GM12878 (cell line): ENCODE results near the gene CYP2U1. TPM values are rescaled to one million over a fixed set of nuclear protein-coding genes. Genes with fewer than 3 reads are reported as not detected.

Experiments used
- ATAC-seq: fragments of 200-7000 bp; cut with Tn5 transposase; 3 replicates; pipeline ENCODE4 v1.9.1; 2020; ENCODE audit warnings: mild to moderate bottlenecking, moderate library complexity
- BruUV-seq: library from RNA; stranded (reverse); fragments of 400-500 nt; replicated peaks from 2 replicates; lab custom pipeline; 2021; lab: Mats Ljungman, UMichigan
- CTCF ChIA-PET: fragments of 300-600 bp; sonication (Branson Sonifier 250); formaldehyde crosslinking; extraction: SDS; loops from one replicate; lab custom pipeline; 2021; ENCODE audit warnings: inconsistent platforms; lab: Yijun Ruan, JAX
- POLR2A ChIA-PET: fragments of 350-600 bp; formaldehyde crosslinking; extraction: SDS; loops from one replicate; lab custom pipeline; 2021; ENCODE audit warnings: inconsistent platforms; lab: Charles Lee
- RAD21 ChIA-PET: fragments of 300-600 bp; sonication (Branson Sonifier 250); formaldehyde crosslinking; loops from one replicate; lab custom pipeline; 2023; ENCODE audit warnings: antibody characterized with exemption; ENCODE audit not compliant: unreplicated experiment; lab: Charles Lee
- SMC1A ChIA-PET: fragments of 300-600 bp; sonication (Branson Sonifier 250); formaldehyde crosslinking; loops from one replicate; lab custom pipeline; 2023; ENCODE audit not compliant: unreplicated experiment, uncharacterized antibody; lab: Charles Lee
- DNase-seq: peaks from one replicate; pipeline ENCODE4 v3.0.0-alpha.2; 2011; ENCODE audit warnings: low read depth, low spot score
- FAIRE-seq: peaks from 3 replicates; lab custom pipeline; 2011; peaks lifted over from hg19 to GRCh38; lab: Jason Lieb, UNC
- H2AFZ ChIP-seq: 2 replicates; pipeline ENCODE4 v1.6.0; 2011; ENCODE audit warnings: low read depth, low read length, control low read depth; ENCODE audit not compliant: control insufficient read depth
- H3K27ac ChIP-seq: 2 replicates; pipeline ENCODE4 v1.5.1; 2011; ENCODE audit warnings: control low read depth; ENCODE audit not compliant: control insufficient read depth, insufficient read depth
- H3K27me3 ChIP-seq, 2 experiments: replicated peaks in 1 of 2; 2 replicates each; pipeline versions ENCODE4 v1.6.0 to v1.6.1; 2011; ENCODE audit warnings: low read length in 1 of 2; ENCODE audit not compliant: control insufficient read depth in 2 of 2, insufficient read depth in 2 of 2
- H3K36me3 ChIP-seq, 2 experiments: 2 replicates each; pipeline ENCODE4 v1.5.1; 2011; ENCODE audit warnings: low read length in 1 of 2; ENCODE audit not compliant: control insufficient read depth in 2 of 2, insufficient read depth in 2 of 2
- H3K4me1 ChIP-seq: 2 replicates; pipeline ENCODE4 v1.6.1; 2011; ENCODE audit warnings: mild to moderate bottlenecking, low read length, moderate library complexity, mixed read lengths; ENCODE audit not compliant: control insufficient read depth, insufficient read depth
- H3K4me2 ChIP-seq: 2 replicates; pipeline ENCODE4 v1.6.0; 2011; ENCODE audit warnings: control low read depth; ENCODE audit not compliant: control insufficient read depth, insufficient read depth
- H3K4me3 ChIP-seq: fragments of 200-600 bp; sonication (generic); 2 replicates; pipeline ENCODE4 v1.5.1; 2016
- H3K79me2 ChIP-seq: 2 replicates; pipeline ENCODE4 v1.6.0; 2011; ENCODE audit warnings: low read length; ENCODE audit not compliant: control insufficient read depth, insufficient read depth
- H3K9ac ChIP-seq: 2 replicates; pipeline ENCODE4 v1.8.0; 2011; ENCODE audit warnings: low read length, control low read depth, mixed read lengths; ENCODE audit not compliant: control insufficient read depth, insufficient read depth
- H3K9me3 ChIP-seq: replicated peaks from 3 replicates; pipeline ENCODE4 v1.5.1; 2011; ENCODE audit warnings: mild to moderate bottlenecking, low read length; ENCODE audit not compliant: control insufficient read depth, insufficient read depth
- H4K20me1 ChIP-seq: 2 replicates; pipeline ENCODE4 v1.6.0; 2011; ENCODE audit not compliant: control insufficient read depth, insufficient read depth
- ATF7 ChIP-seq: fragments of 450-650 bp; IDR thresholded peaks from 2 replicates; pipeline ENCODE4 v1.6.1; 2016; ENCODE audit warnings: low read depth, mild to moderate bottlenecking
- EGR1 ChIP-seq, 2 experiments: IDR thresholded peaks; 1 replicate in 1 of 2; 2 replicates in 1 of 2; pipeline ENCODE4 v1.6.1; 2011 to 2012; ENCODE audit warnings: low read depth in 2 of 2, low read length in 2 of 2, borderline replicate concordance in 1 of 2, mild to moderate bottlenecking in 1 of 2, moderate library complexity in 1 of 2
- GATAD2B ChIP-seq: fragments of 450-650 bp; conservative IDR thresholded peaks from 2 replicates; pipeline ENCODE4 v1.6.1; 2017; ENCODE audit warnings: low read depth, mild to moderate bottlenecking, moderate library complexity
- IKZF1 ChIP-seq: fragments of 450-650 bp; conservative IDR thresholded peaks from 2 replicates; pipeline ENCODE4 v1.6.1; 2017; ENCODE audit warnings: antibody characterized with exemption, mild to moderate bottlenecking
- KAT2A ChIP-seq: conservative IDR thresholded peaks from 2 replicates; pipeline ENCODE4 v1.6.1; 2011; ENCODE audit warnings: low read depth, low read length; ENCODE audit not compliant: control insufficient read depth
- NBN ChIP-seq: fragments of 450-650 bp; IDR thresholded peaks from 2 replicates; pipeline ENCODE4 v1.6.1; 2016
- PAX5 ChIP-seq: IDR thresholded peaks from 2 replicates; pipeline ENCODE4 v1.6.1; 2011; ENCODE audit warnings: low read depth, low read length, borderline replicate concordance
- RAD21 ChIP-seq: IDR thresholded peaks from 2 replicates; pipeline ENCODE4 v1.6.1; 2011; ENCODE audit warnings: mild to moderate bottlenecking, low read depth, low read length, moderate library complexity; ENCODE audit not compliant: insufficient read depth
- RUNX3 ChIP-seq: IDR thresholded peaks from 2 replicates; pipeline ENCODE4 v1.6.1; 2012; ENCODE audit warnings: low read length, inconsistent platforms
- SUZ12 ChIP-seq: fragments of 200-600 bp; sonication (generic); IDR thresholded peaks from one replicate; pipeline ENCODE4 v1.6.1; 2018; ENCODE audit warnings: antibody characterized with exemption, mild to moderate bottlenecking; ENCODE audit not compliant: unreplicated experiment
- ZBED1 ChIP-seq: IDR thresholded peaks from 2 replicates; pipeline ENCODE4 v1.6.1; 2016; ENCODE audit warnings: borderline replicate concordance
- ZNF207 ChIP-seq: fragments of 450-650 bp; IDR thresholded peaks from 2 replicates; pipeline ENCODE4 v1.6.1; 2014; ENCODE audit warnings: antibody characterized with exemption, mild to moderate bottlenecking, borderline replicate concordance
- ZNF274 ChIP-seq: IDR thresholded peaks from one replicate; pipeline ENCODE4 v1.8.0; 2011; ENCODE audit not compliant: insufficient read length, insufficient read depth
- WGBS: methylation state at CpG from one replicate; pipeline ENCODE4 v1.1.6; 2016; ENCODE audit warnings: low lambda C conversion rate; ENCODE audit not compliant: insufficient replicate concordance, insufficient coverage; ENCODE audit errors: missing lambda C conversion rate; 5-methylcytosine and 5-hydroxymethylcytosine counted together
- in situ Hi-C: fragments of 300-500 bp; cut with MboI; formaldehyde crosslinking; loops from 9 replicates; pipeline ENCODE4 v1.14.3; 2018; ENCODE audit warnings: mixed read lengths
- intact Hi-C: fragments of 100-400 bp; cut with micrococcal nuclease; formaldehyde crosslinking; loops from one replicate; pipeline ENCODE4 v1.14.2; 2022; ENCODE audit not compliant: unreplicated experiment
- polyA plus RNA-seq, 11 experiments: library from polyadenylated mRNA; depleted of rRNA in 4 of 11; unstranded in 6 of 11; stranded (reverse) in 5 of 11; fragments of >200 nt; fragmentation: Nextera tagmentation in 4 of 11; fragmentation: Illumina TruSeq in 1 of 11; extraction: Ambion mirVana in 4 of 11; extraction: Trizol in 1 of 11; gene quantifications; 1 replicate in 1 of 11; 2 replicates in 10 of 11; pipeline versions ENCODE4 v1.2.1 to v1.2.3, GENCODE V29; 2011 to 2016; ENCODE audit warnings: inconsistent platforms in 2 of 11, missing spikeins in 2 of 11, low read depth in 1 of 11
- total RNA-seq, 4 experiments: library from RNA; depleted of rRNA in 3 of 4; stranded (reverse); fragments of >200 nt in 3 of 4; fragmentation: Illumina TruSeq in 1 of 4; extraction: Trizol in 1 of 4; gene quantifications; 2 replicates each; pipeline versions ENCODE4 v1.2.1 to v1.2.3, GENCODE V29; 2013 to 2021
- TF ChIP-seq, protein P1 (sequence below): IDR thresholded peaks from 2 replicates; pipeline ENCODE4 v1.6.1; 2012; ENCODE audit warnings: low read depth, low read length, improper control_type of control experiment
- TF ChIP-seq, protein P2 (sequence below): IDR thresholded peaks from 2 replicates; pipeline ENCODE4 v1.6.1; 2011; ENCODE audit warnings: borderline replicate concordance, low read depth, mild to moderate bottlenecking, moderate library complexity, mixed read lengths, low read length; ENCODE audit not compliant: insufficient read depth; ENCODE audit errors: extremely low read length
- TF ChIP-seq, protein P3 (sequence below): fragments of 450-650 bp; IDR thresholded peaks from 2 replicates; pipeline ENCODE4 v1.6.1; 2017; ENCODE audit warnings: low read depth, mild to moderate bottlenecking, moderate library complexity
- TF ChIP-seq, protein P4 (sequence below): IDR thresholded peaks from 2 replicates; pipeline ENCODE4 v1.6.1; 2012; ENCODE audit warnings: low read depth, low read length, improper control_type of control experiment
- TF ChIP-seq, protein P5 (sequence below): fragments of 150-350 bp; IDR thresholded peaks from 2 replicates; pipeline ENCODE4 v1.6.1; 2014; ENCODE audit warnings: mild to moderate bottlenecking, low read depth, low read length

The CYP2U1 gene
- total and polyA plus RNA-seq, 10 of the 15 experiments (the other 5 are each of a cell fraction or from before 2014, with no cell fraction given), result 0.41 to 3.4 (median 2.9) TPM

DNA sequence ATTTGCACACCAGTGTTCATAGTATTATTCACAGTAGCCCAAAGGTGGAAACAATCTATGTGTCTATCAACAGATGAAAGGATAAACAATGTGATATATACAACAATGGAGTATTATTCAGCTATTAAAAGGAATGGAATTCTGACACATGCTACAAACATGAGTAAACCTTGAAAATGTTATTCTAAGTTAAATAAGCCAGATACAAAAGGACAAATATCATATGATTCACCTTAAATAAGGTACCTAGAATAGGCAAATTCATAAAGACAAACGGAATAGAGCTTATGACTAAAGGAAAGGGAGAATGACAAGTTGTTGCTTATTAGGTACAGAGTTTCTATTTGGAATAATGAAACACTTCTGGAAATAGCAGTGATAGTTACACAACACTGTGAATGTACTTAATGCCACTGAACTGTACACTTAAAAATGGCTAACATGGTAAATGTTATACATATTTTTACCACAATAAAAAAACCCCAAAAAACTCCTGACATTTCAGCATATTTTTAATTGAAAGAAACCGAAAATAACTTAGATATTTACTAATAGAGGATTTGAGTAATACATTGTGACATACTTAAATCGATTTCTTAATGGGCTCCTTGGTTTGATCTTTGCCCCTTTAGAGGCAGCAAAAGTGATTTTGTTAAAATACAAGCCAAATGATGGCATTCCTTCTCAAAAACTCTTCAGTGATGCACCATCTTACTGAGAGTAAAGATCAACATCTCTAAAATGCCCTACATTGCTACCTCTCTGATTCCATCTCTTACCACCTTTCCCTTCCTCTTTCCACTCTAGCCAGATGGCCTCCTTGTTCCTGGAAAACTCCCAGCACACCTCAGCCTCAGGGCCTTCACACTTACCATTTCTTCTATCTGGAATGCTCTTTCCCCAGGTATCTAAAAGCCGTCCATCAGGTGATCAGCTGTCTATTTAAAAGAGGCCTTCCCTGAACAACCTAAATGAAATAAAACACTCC, 8.6 kb upstream of the CYP2U1 start:
- RAD21 ChIA-PET, result no interaction called here
- DNase-seq (no peak), ATAC-seq (no peak), FAIRE-seq (no peak)
- intact Hi-C loops, result no loop called here
- Histone ChIP-seq H3K4me3 (no peak overlapping the region), H3K27ac (no peak overlapping the region), H4K20me1 (no peaks in the 10 kb centered on the region), H3K36me3 (no peaks in the 10 kb centered on the region), H3K27me3 (no peaks in the 10 kb centered on the region), H3K79me2 (no peaks in the 10 kb centered on the region), H3K9ac (no peak overlapping the region), H3K4me2 (no peak overlapping the region), H3K9me3 (no peaks in the 10 kb centered on the region; the same call in 1 of the 3 replicates), H3K4me1 (no peaks in the 10 kb centered on the region), H2AFZ (no peak overlapping the region)
- 16% methylated on average over 4 of the region's 4 CpGs for WGBS
- SMC1A ChIA-PET, result interaction anchor here (1.3 kb wide), 1 partner anchor 10 kb away, joined by 3 read pairs; no protein-coding TSS in a partner anchor
- no TSS peak for BruUV-seq
- in situ Hi-C loops, result no loop called here
- POLR2A ChIA-PET, result no interaction called here
- CTCF ChIA-PET, result interaction anchor here (1.0 kb wide), 1 partner anchor 164 kb away, joined by 3 read pairs; no protein-coding TSS in a partner anchor
- no peak for TF ChIP-seq RAD21
- TF ChIP-seq ATF7, result no peak
- TF ChIP-seq, protein P1, sequence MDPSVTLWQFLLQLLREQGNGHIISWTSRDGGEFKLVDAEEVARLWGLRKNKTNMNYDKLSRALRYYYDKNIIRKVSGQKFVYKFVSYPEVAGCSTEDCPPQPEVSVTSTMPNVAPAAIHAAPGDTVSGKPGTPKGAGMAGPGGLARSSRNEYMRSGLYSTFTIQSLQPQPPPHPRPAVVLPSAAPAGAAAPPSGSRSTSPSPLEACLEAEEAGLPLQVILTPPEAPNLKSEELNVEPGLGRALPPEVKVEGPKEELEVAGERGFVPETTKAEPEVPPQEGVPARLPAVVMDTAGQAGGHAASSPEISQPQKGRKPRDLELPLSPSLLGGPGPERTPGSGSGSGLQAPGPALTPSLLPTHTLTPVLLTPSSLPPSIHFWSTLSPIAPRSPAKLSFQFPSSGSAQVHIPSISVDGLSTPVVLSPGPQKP, result no peak
- TF ChIP-seq EGR1 (IDR thresholded peaks at IDR 0.05; ENCODE audit: borderline replicate concordance in 1 of 2, low read depth in 2 of 2, low read length in 2 of 2), result no peak
- TF ChIP-seq PAX5, result no peak
- TF ChIP-seq, protein P2, sequence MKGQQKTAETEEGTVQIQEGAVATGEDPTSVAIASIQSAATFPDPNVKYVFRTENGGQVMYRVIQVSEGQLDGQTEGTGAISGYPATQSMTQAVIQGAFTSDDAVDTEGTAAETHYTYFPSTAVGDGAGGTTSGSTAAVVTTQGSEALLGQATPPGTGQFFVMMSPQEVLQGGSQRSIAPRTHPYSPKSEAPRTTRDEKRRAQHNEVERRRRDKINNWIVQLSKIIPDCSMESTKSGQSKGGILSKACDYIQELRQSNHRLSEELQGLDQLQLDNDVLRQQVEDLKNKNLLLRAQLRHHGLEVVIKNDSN, result no peak
- TF ChIP-seq IKZF1, result no peak
- no peak for TF ChIP-seq ZBED1
- TF ChIP-seq ZNF274, result no peak
- no peak for TF ChIP-seq NBN
- no peak for TF ChIP-seq ZNF207
- TF ChIP-seq RUNX3, result no peak
- TF ChIP-seq, protein P3, sequence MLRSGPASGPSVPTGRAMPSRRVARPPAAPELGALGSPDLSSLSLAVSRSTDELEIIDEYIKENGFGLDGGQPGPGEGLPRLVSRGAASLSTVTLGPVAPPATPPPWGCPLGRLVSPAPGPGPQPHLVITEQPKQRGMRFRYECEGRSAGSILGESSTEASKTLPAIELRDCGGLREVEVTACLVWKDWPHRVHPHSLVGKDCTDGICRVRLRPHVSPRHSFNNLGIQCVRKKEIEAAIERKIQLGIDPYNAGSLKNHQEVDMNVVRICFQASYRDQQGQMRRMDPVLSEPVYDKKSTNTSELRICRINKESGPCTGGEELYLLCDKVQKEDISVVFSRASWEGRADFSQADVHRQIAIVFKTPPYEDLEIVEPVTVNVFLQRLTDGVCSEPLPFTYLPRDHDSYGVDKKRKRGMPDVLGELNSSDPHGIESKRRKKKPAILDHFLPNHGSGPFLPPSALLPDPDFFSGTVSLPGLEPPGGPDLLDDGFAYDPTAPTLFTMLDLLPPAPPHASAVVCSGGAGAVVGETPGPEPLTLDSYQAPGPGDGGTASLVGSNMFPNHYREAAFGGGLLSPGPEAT, result no peak
- no peak for TF ChIP-seq SUZ12
- TF ChIP-seq, protein P4, sequence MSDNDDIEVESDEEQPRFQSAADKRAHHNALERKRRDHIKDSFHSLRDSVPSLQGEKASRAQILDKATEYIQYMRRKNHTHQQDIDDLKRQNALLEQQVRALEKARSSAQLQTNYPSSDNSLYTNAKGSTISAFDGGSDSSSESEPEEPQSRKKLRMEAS, result no peak
- no peak for TF ChIP-seq GATAD2B
- no peak for TF ChIP-seq KAT2A
- TF ChIP-seq, protein P5, sequence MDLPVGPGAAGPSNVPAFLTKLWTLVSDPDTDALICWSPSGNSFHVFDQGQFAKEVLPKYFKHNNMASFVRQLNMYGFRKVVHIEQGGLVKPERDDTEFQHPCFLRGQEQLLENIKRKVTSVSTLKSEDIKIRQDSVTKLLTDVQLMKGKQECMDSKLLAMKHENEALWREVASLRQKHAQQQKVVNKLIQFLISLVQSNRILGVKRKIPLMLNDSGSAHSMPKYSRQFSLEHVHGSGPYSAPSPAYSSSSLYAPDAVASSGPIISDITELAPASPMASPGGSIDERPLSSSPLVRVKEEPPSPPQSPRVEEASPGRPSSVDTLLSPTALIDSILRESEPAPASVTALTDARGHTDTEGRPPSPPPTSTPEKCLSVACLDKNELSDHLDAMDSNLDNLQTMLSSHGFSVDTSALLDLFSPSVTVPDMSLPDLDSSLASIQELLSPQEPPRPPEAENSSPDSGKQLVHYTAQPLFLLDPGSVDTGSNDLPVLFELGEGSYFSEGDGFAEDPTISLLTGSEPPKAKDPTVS, result no peak
